ENCODE results near the gene PTMS. TPM values are rescaled to one million over a fixed set of nuclear protein-coding genes. Genes with fewer than 3 reads are reported as not detected.

Gene PTMS
- total and polyA plus RNA-seq, 2 of the 13 experiments (the other 11 are each of a cell fraction or from before 2014, with no cell fraction given): 40.5 to 82.4 TPM

- peaks cover 73% of the 10 kb centered on the region for H3K4me1 ChIP-seq (ENCODE audit: insufficient read depth, low read length)
- no peak overlapping the region for H3K27ac ChIP-seq (ENCODE audit: extremely low read length, insufficient read depth, low read length)
- peak overlapping the region; percentile 80 for H3K4me2 ChIP-seq (ENCODE audit: low read depth, low read length)
- intact Hi-C loops (cut with micrococcal nuclease; ENCODE audit: unreplicated experiment) (no loop called here), in situ Hi-C loops (cut with HindIII; ENCODE audit: extremely low pct_ligation_motif_present, low pct_unique_long_range_greater_than_20kb) (no loop called here)
- ATAC-seq (no peak), DNase-seq (ENCODE audit: low spot score) (no peak), FAIRE-seq (no peak)
- H3K36me3 ChIP-seq (replicated peaks in 1 of 2; ENCODE audit: control insufficient read depth in 1 of 2, insufficient read depth in 2 of 2, low read length in 2 of 2): peaks cover 0 to 8% of the 10 kb centered on the region in 2 experiments; a peak in 1 of 5 replicates
- CTCF ChIA-PET (ENCODE audit: low intra/inter-chr PET ratio, low total read pairs): no interaction called here
- no peak overlapping the region for H2AFZ ChIP-seq (ENCODE audit: low read length)
- no TSS peak for BruUV-seq (replicated peaks)
- peaks cover 20% of the 10 kb centered on the region for H3K79me2 ChIP-seq (ENCODE audit: insufficient read depth, low read length)
- 0 out of 2 replicates have a peak overlapping the region, but pooled peaks have one; percentile 90 for H3K9ac ChIP-seq (ENCODE audit: insufficient read depth, low read depth, low read length)
- WGBS (ENCODE audit: low lambda C conversion rate): 11% methylated on average over 7 of the region's 7 CpGs
- H3K27me3 ChIP-seq (ENCODE audit: control insufficient read depth in 1 of 2, insufficient read depth in 2 of 2, low read length in 2 of 2): no peaks in the 10 kb centered on the region
- POLR2A ChIA-PET: interaction anchor here (1.2 to 8.3 kb wide), 5 partner anchors 11 to 151 kb away, joined by 3 to 162 read pairs (median 27); partner anchors contain the start of genes CDCA3, COPS7A, MLF2 and USP5
- 0 out of 2 replicates have a peak, but pooled peaks cover 6% of the 10 kb centered on the region for H4K20me1 ChIP-seq (ENCODE audit: insufficient read depth, low read length)
- peak overlapping the region; percentile 81 to 91 (median 86); a peak in 4 of 6 replicates for H3K4me3 ChIP-seq (replicated peaks in 1 of 3; ENCODE audit: insufficient read depth in 1 of 3, low read depth in 2 of 3, low read length in 3 of 3)
- H3K9me3 ChIP-seq (ENCODE audit: low read length): no peaks in the 10 kb centered on the region
- no peak for TF ChIP-seq ZFP1 (CRISPR knock-in tag; IDR thresholded peaks at IDR 0.05)
- TF ChIP-seq ZFP82 (CRISPR knock-in tag; IDR thresholded peaks at IDR 0.05; ENCODE audit: borderline replicate concordance): 0 out of 2 replicates have a peak, but pooled peaks have one; percentile 2
Measured at GRCh38 chr12:6765048-6765633, 1.0 kb upstream of the PTMS start.

GRCh38 chr12:6766651-6767349, 637 bp downstream of the PTMS start:
- BruUV-seq (replicated peaks): no TSS peak
- Histone ChIP-seq H3K9me3 (ENCODE audit: low read length) (no peaks in the 10 kb centered on the region), H3K4me1 (ENCODE audit: insufficient read depth, low read length) (peaks cover 74% of the 10 kb centered on the region), H3K9ac (ENCODE audit: insufficient read depth, low read depth, low read length) (peak overlapping the region; percentile 90), H3K4me3 (replicated peaks in 1 of 3; ENCODE audit: insufficient read depth in 1 of 3, low read depth in 2 of 3, low read length in 3 of 3) (peak overlapping the region; percentile 81 to 91 (median 86)), H2AFZ (ENCODE audit: low read length) (no peak overlapping the region), H3K36me3 (replicated peaks in 1 of 2; ENCODE audit: control insufficient read depth in 1 of 2, insufficient read depth in 2 of 2, low read length in 2 of 2) (peaks cover 0 to 11% of the 10 kb centered on the region in 2 experiments; a peak in 1 of 5 replicates), H3K27ac (ENCODE audit: extremely low read length, insufficient read depth, low read length) (peak overlapping the region; percentile 88), H4K20me1 (ENCODE audit: insufficient read depth, low read length) (0 out of 2 replicates have a peak, but pooled peaks cover 6% of the 10 kb centered on the region), H3K79me2 (ENCODE audit: insufficient read depth, low read length) (peaks cover 20% of the 10 kb centered on the region), H3K4me2 (ENCODE audit: low read depth, low read length) (peak overlapping the region; percentile 93), H3K27me3 (ENCODE audit: control insufficient read depth in 1 of 2, insufficient read depth in 2 of 2, low read length in 2 of 2) (no peaks in the 10 kb centered on the region)
- peak; percentile 62 for ATAC-seq
- DNase-seq (ENCODE audit: low spot score): peak; percentile 44
- under 1% methylated on average over 29 of the region's 88 CpGs for WGBS (ENCODE audit: low lambda C conversion rate)
- in situ Hi-C loops (cut with HindIII; ENCODE audit: extremely low pct_ligation_motif_present, low pct_unique_long_range_greater_than_20kb): no loop called here
- ChIA-PET POLR2A (interaction anchor here (0.5 to 8.3 kb wide), 13 partner anchors 10 to 179 kb away, joined by 3 to 162 read pairs (median 6); partner anchors contain the start of genes C12orf57, CD4, CDCA3 and COPS7A), CTCF (ENCODE audit: low intra/inter-chr PET ratio, low total read pairs) (interaction anchor here (1.2 to 2.3 kb wide), 2 partner anchors 13 kb away, joined by 4 to 13 read pairs; partner anchors contain the start of gene MLF2)
- FAIRE-seq: no peak
- intact Hi-C loops (cut with micrococcal nuclease; ENCODE audit: unreplicated experiment): no loop called here
- TF ChIP-seq BCL3 (CRISPR knock-in tag; IDR thresholded peaks at IDR 0.05) (no peak), EZH2 (conservative IDR thresholded peaks at IDR 0.05; ENCODE audit: low read depth, low read length) (no peak), ZFP1 (CRISPR knock-in tag; IDR thresholded peaks at IDR 0.05) (peak; percentile 28; the same call in 1 of the 2 replicates), CAMTA2 (CRISPR knock-in tag; IDR thresholded peaks at IDR 0.05; ENCODE audit: borderline replicate concordance) (no peak), ZBTB46 (CRISPR knock-in tag; IDR thresholded peaks at IDR 0.05; ENCODE audit: borderline replicate concordance) (no peak), ZBTB49 (CRISPR knock-in tag; IDR thresholded peaks at IDR 0.05; ENCODE audit: borderline replicate concordance) (no peak)

Data from HepG2 (cell line).